GM12878 (cell line): ENCODE measurements around the gene ADD1.

Source experiments
- CREM ChIP-seq: IDR thresholded peaks from 2 replicates; pipeline ENCODE4 v1.6.1; 2014; ENCODE audit warnings: antibody characterized with exemption, low read depth
- CTCF ChIP-seq, 3 experiments: IDR thresholded peaks in 2 of 3; conservative IDR thresholded peaks in 1 of 3; 2 replicates each; pipeline ENCODE4 v1.5.1; 2011; ENCODE audit warnings: low read depth in 3 of 3, low read length in 3 of 3, mild to moderate bottlenecking in 3 of 3, control low read depth in 2 of 3, moderate library complexity in 2 of 3, inconsistent platforms in 1 of 3, mixed read lengths in 1 of 3; ENCODE audit not compliant: control insufficient read depth in 2 of 3, insufficient read depth in 1 of 3; ENCODE audit errors: extremely low read depth in 1 of 3
- EZH2 ChIP-seq: IDR thresholded peaks from 2 replicates; pipeline ENCODE4 v1.6.1; 2012; ENCODE audit warnings: low read depth, mild to moderate bottlenecking, control low read depth, inconsistent platforms, low read length, borderline replicate concordance; ENCODE audit not compliant: control insufficient read depth
- MAX ChIP-seq: IDR thresholded peaks from 2 replicates; pipeline ENCODE4 v1.6.1; 2012; ENCODE audit warnings: low read depth, low read length, improper control_type of control experiment
- SPI1 ChIP-seq: IDR thresholded peaks from 2 replicates; pipeline ENCODE4 v1.6.1; 2011; ENCODE audit warnings: low read depth, mild to moderate bottlenecking, low read length, moderate library complexity, borderline replicate concordance; ENCODE audit not compliant: insufficient read depth
- SUZ12 ChIP-seq: fragments of 200-600 bp; sonication (generic); IDR thresholded peaks from one replicate; pipeline ENCODE4 v1.6.1; 2018; ENCODE audit warnings: antibody characterized with exemption, mild to moderate bottlenecking; ENCODE audit not compliant: unreplicated experiment

GRCh38 chr4:2823301-2823670 lies 20.4 kb upstream of the ADD1 start:
- no peak for TF ChIP-seq CREM
- no peak for TF ChIP-seq CTCF (IDR thresholded peaks at IDR 0.05 in 2 of 3, conservative IDR thresholded peaks at IDR 0.05 in 1 of 3; ENCODE audit: control insufficient read depth in 2 of 3, extremely low read depth in 1 of 3, insufficient read depth in 1 of 3, low read depth in 3 of 3, low read length in 3 of 3)
- TF ChIP-seq SPI1, result no peak
- TF ChIP-seq SUZ12, result no peak
- TF ChIP-seq MAX, result no peak
- TF ChIP-seq EZH2, result no peak
